GM19328 (cell line): ENCODE data around the gene HRG.
"Not testable (repeated sequence)": the region's sequence is repeated elsewhere in the genome, so short reads cannot be mapped to it uniquely, and the experiment has no call there.

Experiments
- ATAC-seq: cut with Tn5 transposase; IDR thresholded peaks from one replicate; pipeline ENCODE4 v1.9.1; 2021; ENCODE audit warnings: mild to moderate bottlenecking, moderate library complexity; ENCODE audit not compliant: unreplicated experiment

Gene HRG

DNA sequence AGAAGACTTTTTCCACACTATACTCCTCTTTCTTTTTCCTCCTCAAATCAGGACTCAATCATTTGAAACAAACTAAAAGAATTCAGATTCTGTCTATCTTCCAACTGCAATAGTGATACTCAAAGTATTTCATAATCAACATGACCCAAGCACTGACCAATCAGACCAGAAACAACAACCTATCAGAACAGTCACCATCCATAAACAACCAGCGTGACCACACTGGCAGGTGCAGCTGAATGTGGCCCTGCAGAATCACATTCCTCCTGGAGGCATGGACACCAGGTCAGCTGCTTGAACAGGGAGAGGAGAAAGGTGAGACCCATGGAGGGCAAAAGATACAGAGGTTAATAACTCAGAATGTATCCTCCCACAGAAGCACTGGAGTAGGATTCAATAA lies 13.3 kb downstream of the HRG start:
- no peak for ATAC-seq

DNA sequence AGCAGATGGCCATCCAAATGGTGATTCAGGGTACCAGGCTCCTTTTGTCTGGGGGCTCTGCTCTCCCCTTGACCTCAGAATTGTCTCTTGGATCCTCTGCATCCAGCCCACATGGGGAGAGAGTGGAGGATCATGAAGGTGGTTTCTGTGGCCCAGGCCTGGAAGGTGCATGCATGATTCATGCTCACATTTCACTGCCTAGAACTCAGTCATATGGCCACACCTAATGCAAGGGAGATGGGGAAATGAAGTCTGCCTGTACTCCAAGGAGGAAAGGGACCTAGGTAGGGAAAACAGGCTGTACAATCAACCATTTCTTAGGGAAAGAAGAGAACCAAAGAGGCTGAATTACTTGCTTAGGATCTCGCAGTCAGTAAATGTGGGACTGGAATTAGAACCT lies 15.1 kb downstream of the HRG start:
- no peak for ATAC-seq

DNA sequence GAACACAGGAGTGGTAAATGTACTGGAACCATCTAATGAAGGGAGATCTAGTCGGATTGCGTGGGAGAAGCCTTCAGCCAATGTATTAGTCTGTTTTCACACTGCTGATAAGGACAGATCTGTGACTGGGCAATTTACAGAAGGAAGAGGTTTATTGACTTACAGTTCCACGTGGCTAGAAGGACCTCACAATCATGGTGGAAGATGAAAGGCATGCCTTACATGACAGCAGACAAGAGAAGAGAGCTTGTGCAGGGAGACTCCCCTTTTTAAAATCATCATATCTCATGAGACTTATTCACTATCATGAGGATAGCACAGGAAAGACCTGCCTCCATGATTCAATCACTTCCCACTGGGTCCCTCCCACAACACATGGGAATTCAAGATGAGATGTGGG lies 17.0 kb downstream of the HRG start:
- no peak for ATAC-seq

DNA sequence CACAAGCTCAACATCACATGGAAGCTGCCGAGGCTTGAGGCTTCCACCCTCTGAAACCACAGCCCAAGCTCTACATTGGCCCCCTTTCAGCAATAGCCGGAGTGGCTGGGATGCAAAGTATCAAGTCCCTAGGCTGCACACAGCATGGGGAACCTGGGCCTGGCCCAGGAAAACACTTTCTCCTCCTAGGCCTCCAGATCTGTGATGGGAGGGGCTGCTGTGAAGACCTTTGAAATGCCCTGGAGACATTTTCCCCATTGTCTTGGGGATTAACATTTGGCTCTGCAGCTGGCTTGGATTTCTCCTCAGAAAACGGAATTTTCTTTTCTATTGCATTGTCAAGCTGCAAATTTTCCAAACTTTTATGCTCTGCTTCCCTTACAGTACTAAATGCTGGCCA lies 18.2 kb downstream of the HRG start:
- no peak for ATAC-seq

DNA sequence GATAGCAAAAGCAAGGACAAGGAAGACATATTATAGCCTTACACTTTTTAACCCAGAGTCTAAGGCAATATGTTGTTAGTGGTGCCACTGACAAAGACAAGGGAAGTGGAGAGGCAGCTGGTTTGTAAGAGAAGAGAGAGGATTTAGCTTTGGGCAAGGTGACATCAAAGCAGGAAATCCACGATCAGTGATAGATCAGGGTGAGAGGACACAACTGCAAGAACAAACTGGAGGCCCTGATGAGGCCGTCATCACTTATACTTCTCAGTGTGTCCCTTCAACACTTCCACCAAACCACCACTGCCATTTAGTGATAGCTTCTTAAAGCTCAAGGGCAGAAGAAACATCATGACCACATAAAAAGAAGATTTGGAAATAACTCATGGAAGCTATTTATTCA lies 20.7 kb downstream of the HRG start:
- ATAC-seq, result not testable (repeated sequence)

DNA sequence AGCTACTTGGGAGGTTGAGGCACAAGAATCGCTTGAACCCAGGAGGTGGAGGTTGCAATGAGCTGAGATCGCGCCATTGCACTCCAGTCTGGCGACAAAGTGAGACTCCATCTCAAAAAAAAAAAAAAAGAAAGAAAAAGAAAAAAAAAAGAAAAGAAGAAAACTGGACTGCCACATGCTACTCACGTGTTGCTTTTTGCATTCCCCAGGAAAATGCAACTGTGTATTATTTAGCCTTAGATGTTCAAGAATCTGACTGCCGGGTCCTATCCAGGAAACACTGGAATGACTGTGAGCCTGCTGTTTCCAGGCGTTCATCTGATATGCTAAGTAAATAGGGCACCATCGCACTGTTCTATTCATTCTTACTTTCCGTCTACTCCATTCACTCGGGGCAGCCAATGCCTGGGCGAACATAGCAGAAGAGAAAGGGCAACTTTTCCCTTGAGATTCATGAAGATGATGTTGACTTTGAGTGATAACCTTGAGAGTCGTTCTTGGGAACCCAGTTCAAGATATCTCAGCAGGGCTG lies 21.4 kb downstream of the HRG start:
- no peak for ATAC-seq

DNA sequence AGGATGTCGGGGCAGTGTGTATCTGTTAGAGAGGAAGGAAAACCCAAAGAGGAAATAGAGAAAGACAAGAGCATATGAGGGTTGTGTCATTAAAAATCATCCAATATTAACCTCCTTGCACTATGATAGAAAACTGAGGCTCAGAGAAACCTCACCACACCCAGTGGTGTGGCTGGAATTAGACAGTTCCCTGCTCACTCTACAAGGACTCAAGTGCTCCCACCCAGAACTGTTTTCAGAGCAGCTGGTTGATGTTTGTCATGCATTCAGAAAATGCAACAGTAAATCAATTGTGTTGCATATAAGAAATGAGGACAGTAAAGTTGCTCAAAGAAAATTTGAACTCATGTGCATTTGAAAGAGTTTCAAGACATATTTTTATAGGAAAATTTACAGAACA lies 24.5 kb downstream of the HRG start:
- not testable (repeated sequence) for ATAC-seq

DNA sequence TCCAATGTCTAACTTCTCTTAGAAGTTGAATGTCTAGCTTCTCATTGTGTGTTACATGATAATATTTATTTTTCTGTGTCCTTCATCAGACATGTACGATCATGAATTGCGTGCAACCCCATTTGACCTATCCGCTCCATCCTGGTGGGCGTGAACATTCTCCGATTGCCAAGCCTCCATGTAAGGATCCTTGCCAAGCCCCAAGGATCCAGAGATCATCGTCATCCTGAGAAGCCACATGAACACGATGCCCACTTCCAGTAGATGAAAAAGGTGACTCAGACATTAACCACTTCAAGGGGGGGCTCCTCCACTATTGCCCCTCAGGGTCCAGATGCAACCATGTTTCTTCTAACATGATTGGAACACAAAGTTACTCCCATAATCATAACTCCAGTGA lies 25.9 kb downstream of the HRG start:
- no peak for ATAC-seq

DNA sequence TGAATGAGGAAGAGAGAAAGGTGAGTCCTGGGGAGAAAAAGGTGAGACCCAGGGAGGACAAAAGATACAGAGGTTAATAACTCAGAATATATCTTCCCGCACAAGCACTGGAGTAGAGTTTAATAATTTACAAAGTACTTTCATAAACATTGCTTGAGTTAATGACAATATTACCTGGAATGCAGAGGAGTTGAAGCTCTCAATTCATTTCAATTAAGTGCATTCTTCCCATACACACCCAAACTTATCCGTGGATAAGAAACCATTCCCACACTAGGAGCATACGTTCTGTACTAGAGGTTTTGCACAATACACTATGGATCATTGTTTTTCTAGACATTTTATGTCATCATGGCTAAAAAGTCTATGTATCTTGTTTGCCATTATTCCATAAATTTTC lies 28.0 kb downstream of the HRG start:
- no peak for ATAC-seq

DNA sequence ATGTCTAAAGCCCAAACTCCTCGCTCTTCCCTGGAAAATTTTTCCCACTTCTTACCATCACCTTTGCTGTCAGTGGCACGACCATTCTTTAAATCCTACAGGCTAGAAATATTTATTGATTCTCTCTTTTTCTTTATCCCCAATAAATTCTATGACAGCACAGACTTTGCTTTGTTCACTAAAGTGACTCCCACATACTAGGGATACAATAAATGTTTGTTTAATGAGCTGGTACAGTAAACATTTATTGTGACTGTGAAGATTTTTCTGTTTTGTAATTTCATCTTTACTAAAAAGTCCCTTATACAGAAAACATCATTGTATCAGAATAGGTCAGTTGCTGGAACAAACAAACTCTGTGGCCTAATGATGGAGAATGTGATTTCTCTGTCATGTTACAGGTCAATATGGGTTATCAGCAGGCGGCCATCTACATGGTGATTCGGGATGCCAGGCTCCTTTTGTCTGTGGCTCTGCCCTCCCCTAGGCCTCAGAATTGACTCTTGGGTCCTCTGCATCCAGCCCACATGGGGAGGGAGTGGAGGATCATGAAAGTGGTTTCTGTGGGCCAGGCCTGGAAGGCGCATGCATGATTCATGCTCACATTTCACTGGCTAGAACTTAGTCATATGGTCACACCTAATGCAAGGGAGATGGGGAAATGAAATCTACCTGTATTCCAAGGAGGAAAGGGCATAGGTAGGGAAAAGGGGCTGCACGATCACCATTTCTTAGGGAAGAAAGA lies 28.6 kb downstream of the HRG start:
- ATAC-seq, result no peak

DNA sequence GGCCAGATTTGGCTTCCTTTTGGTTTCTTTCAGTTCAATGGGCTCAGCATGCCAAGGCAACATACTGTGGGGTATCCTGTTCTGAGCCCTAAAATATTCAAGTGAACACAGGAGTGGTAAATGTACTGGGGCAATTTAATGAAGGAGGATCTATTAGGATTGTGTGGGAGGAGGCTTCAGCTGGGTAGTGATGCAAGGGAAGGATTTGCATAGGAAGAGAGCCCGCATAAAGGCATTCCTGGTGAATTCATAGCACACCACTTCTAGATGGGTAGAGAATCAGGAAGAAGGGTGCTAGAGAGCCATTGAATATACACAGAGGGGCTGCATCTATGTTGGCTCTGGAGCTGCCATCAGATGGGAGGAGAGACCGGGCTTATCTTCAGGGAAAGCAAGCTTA lies 30.7 kb downstream of the HRG start:
- no peak for ATAC-seq

DNA sequence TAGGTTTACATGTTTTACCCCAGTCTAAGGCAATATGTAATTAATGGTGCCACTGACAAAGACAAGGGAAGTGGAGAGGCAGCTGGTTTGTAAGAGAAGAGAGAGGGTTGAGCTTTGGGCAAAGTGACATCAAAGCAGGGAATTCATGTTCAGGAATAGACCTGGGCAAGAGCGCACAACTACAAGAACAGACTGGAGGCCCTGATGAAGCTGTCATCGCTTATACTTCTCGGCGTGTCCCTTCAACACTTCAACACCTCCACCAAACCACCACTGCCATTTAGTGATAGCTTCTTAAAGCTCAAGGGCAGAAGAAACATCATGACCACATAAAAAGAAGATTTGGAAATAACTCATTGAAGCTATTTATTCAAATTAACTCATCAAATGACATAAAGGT lies 31.7 kb downstream of the HRG start:
- ATAC-seq, result no peak

DNA sequence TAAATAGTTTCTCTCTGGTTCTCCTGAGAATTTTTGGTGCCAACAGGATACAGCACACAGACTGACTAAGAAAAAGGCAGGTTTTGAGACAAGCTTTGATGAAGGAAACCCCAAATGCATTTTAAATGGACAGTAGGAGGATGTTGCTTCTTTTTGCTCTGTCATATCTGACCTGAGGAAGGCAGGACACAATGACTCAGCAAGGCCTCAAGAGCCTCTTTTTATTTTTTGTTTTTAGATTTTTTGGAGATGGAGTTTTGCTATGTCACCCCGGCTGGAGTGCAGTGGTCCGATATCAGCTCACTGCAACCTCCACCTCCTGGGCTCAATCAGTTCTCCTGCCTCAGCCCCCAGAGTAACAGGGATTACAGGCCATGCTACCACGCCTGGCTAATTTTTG lies 34.5 kb downstream of the HRG start:
- no peak for ATAC-seq

DNA sequence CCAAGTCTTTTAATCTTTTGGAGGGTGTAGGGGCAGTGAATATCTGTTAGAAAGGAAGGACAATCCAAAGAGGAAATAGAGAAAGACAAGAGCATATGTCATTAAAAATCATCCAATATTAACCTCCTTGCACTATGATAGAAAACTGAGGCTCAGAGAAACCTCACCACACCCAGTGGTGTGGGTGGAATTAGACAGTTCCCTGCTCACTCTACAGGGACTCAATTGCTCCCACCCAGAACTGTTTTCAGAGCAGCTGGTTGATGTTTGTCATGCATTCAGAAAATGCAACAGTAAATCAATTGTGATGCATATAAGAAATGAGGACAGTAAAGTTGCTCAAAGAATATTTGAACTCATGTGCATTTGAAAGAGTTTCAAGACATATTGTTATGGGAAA lies 36.6 kb downstream of the HRG start:
- not testable (repeated sequence) for ATAC-seq

DNA sequence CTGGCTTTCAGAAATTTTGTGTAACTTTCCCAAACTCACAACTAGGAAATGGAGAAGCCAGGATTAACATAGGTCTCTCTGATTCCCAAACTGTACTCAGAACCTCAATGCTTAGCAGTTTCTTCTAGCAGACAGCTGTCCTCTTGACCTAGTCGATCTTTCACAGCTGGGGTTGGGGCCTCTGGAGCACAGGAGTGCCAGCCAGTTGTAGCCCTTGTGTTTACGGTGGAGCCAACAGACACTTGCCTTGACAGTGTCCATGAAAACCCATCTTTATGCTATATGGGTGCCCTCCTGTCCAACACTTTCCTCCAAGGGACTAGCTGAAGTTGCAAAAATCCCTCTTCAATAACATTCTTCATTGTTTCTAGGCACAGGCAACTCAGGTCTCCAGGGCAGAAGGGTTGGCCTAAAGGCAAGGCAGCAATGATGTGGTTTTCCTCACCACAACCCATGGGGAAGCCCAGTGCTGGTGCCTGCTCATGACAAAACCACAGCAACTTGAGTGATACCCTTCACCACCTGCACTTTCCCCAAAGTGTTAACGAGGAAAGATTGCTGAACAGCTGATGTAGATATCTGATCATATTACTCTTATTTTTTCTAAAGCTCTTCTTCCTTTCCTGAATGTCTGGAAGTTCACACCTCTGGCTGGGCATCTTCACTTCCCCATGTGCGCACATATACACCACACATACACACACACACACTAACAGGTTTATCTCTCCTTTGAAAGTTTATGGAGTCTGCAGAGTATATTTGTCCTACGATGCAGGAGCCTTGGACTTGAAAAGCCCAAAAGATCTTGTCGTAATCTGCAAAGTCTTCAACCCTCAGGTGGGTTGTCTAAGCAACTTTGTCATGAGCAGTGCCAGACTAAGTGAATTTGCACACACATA lies 40.3 kb downstream of the HRG start:
- ATAC-seq, result no peak

DNA sequence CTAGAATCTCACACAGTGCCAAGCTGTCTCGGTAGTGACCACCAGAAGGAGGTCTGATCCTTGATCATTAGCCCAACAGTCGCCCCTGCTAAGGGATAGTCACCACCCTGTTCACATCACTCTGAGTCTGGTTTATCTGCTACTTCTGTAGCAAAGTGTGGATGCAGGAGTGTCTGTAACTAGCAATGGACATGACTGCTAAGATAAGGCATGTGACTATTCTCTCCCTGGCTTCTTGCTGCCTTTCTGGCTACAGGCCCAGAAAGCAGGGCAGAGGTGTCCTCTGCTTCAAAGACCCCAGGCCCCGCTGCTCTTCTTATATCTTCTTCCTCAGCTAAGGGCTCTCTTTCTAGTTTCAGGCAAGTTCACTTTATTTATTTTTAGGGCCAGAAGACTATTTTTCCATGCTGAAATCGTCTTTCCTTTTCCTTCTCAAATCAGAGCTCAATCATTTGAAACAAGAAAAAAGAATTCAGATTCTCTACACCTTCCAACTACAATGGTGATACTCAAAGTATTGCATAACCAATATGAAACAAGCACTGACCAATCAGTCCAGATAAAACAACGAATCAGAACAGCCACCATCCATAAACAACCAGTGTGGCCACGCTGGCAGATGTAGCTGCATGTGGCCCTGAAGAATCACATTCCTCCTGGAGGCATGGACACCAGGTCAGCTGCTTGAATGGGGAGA lies 43.3 kb downstream of the HRG start:
- no peak for ATAC-seq

DNA sequence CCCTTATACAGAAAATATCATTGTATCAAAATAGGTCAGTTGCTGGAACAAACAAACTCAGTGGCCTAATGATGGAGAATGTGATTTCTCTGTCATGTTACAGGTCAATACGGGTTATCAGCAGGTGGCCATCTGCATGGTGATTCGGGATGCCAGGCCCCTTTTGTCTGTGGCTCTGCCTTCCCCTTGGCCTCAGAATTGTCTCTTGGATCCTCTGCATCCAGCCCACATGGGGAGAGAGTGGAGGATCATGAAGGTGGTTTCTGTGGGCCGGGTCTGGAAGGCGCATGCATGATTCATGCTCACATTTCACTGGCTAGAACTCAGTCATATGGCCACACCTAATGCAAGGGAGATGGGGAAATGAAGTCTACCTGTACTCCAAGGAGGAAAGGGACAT lies 44.9 kb downstream of the HRG start:
- not testable (repeated sequence) for ATAC-seq

DNA sequence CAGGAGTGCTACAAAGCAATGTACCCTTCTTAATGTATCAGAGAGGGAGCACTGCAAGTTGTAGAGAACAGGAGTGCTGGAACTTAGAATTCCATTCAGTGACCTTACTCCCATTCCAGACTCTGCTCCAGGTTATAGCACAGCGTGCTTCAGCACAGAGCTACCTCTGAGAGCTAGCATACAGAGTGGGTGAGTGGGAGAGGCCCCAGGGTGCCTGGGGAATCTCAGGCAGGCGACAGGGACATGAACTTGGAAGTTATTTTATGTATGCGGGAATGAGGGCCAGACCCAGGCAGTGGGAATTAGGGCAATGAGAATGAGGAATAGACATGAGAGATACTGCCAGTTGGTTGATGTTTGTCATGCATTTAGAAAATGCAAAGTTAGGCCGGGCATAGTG lies 47.7 kb downstream of the HRG start:
- no peak for ATAC-seq

DNA sequence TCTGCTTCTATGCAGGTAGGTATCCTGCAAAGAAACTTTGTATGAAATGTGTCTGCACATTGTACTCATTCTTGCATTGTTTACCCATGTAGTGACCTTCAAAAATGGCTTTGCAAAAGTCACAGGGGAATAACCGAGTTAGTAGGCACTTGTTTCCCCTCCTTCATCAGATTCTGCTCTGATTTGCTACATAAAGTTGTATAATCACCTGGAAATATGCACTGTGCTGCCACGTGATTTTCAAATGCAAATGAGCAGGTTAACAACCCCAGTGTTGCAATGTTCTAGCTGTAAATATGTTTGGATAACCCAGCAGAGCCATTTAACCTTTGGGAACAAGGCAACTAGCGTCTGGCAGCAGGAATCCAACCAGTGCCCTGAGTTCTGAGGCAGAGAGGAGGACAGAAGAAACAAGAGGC lies 51.2 kb downstream of the HRG start, which contains the start of gene KNG1:
TSS of gene KNG1 (plus strand) at position 321 of the 419 bp plus-strand sequence. CDS start 184 bp downstream, outside the sequence.
- no peak for ATAC-seq

DNA sequence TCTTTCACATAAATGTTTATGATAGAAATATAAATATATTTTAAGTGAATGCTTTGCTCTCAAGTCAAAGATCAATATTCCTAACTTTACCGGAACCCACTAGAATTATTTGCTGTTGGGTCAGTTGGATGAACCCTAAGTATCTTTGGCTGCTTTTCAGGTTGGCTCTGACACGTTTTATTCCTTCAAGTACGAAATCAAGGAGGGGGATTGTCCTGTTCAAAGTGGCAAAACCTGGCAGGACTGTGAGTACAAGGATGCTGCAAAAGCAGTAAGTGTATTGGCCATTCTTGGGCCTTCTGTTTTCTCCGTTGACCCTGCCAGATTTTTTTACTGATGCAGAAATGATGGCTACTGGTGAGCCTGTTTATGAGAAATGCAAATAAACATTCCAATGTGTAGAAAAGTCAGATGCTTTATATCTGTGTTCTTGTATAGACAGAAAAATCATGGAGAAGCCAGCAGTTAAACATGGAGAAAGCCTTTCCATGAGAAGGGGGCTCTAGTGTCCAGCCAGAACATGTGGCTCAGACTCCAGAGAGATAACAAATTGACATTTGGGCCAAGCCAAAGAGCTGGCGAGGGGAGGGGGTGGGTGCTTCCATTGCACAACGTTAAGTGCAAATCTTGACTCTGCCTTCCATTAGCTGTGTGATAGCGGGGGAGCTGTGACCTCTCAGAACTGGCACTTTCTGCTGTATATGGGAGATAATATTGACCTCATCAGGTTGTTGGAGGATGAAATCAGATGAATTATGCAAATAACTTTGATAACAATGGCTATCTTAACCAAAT lies 54.3 kb downstream of the HRG start:
- ATAC-seq, result no peak
